ENCODE data around the gene GNL3L. TPM values are rescaled to one million over a fixed set of nuclear protein-coding genes. Genes with fewer than 3 reads are reported as not detected.
"Not testable (repeated sequence)": the region's sequence is repeated elsewhere in the genome, so short reads cannot be mapped to it uniquely, and the experiment has no call there.

The GNL3L gene
- total and polyA plus RNA-seq, 2 donors from 2014 or later = 2.5 to 45.0 TPM

- no peaks in the 10 kb centered on the region for H3K9me3 ChIP-seq (ENCODE audit: control insufficient read depth in 2 of 3, insufficient read depth in 1 of 3, low read length in 3 of 3)
- DNase-seq (no peak), FAIRE-seq (no peak)
- no peaks in the 10 kb centered on the region for H3K27me3 ChIP-seq (ENCODE audit: control insufficient read depth, insufficient read depth, low read length)
- H3K36me3 ChIP-seq (ENCODE audit: control insufficient read depth in 2 of 3, insufficient read depth in 3 of 3, low read length in 3 of 3) = peaks cover 11 to 35% (median 18%) of the 10 kb centered on the region in 3 donors
- intact Hi-C loops (cut with DNase I) = no loop called here
- no peak overlapping the region for H3K4me3 ChIP-seq (ENCODE audit: low read length in 3 of 3)
- no peaks in the 10 kb centered on the region for H3K4me1 ChIP-seq (ENCODE audit: control insufficient read depth in 2 of 3, insufficient read depth in 2 of 3, low read depth in 1 of 3, low read length in 3 of 3)
- no peak overlapping the region for H3K9ac ChIP-seq (ENCODE audit: low read length in 3 of 3)
- TF ChIP-seq CTCF (IDR thresholded peaks at IDR 0.05; ENCODE audit: borderline replicate concordance, extremely low read depth, insufficient read depth) = no peak
- no peak overlapping the region for H3K27ac ChIP-seq (ENCODE audit: low read depth in 2 of 2, low read length in 2 of 2)
Measured at GRCh38 chrX:54550821-54551220, 20.8 kb downstream of the GNL3L start.

DNA sequence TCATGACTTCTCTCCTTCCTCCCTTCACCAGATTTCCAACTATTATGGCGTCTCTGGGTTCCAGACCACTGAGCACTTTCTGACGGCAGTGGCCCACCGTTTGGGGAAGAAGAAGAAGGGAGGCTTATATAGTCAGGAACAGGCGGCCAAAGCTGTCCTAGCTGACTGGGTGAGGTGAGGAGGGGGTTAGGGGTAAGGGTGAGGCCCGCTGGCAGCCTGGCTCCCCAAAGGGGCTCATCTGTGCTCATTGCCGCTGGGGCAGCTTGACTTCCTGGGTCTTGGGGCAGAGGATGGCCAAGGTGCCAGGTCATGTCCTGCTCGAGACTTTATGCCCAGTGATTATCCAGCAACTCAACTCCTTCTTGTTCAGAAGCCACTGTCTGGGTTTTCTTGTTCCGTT, 21.8 kb downstream of the GNL3L start:
- intact Hi-C loops (cut with DNase I) = no loop called here
- peaks cover 11 to 35% (median 18%) of the 10 kb centered on the region in 3 donors for H3K36me3 ChIP-seq (ENCODE audit: control insufficient read depth in 2 of 3, insufficient read depth in 3 of 3, low read length in 3 of 3)
- DNase-seq (no peak), FAIRE-seq (no peak)
- H3K27me3 ChIP-seq (ENCODE audit: control insufficient read depth, insufficient read depth, low read length) = no peaks in the 10 kb centered on the region
- no peak for TF ChIP-seq CTCF (IDR thresholded peaks at IDR 0.05; ENCODE audit: borderline replicate concordance, extremely low read depth, insufficient read depth)
- H3K27ac ChIP-seq (ENCODE audit: low read depth in 2 of 2, low read length in 2 of 2) = no peak overlapping the region
- H3K9ac ChIP-seq (ENCODE audit: low read length in 3 of 3) = no peak overlapping the region
- H3K4me1 ChIP-seq (ENCODE audit: control insufficient read depth in 2 of 3, insufficient read depth in 2 of 3, low read depth in 1 of 3, low read length in 3 of 3) = no peaks in the 10 kb centered on the region
- no peak overlapping the region for H3K4me3 ChIP-seq (ENCODE audit: low read length in 3 of 3)
- no peaks in the 10 kb centered on the region for H3K9me3 ChIP-seq (ENCODE audit: control insufficient read depth in 2 of 3, insufficient read depth in 1 of 3, low read length in 3 of 3)

DNA sequence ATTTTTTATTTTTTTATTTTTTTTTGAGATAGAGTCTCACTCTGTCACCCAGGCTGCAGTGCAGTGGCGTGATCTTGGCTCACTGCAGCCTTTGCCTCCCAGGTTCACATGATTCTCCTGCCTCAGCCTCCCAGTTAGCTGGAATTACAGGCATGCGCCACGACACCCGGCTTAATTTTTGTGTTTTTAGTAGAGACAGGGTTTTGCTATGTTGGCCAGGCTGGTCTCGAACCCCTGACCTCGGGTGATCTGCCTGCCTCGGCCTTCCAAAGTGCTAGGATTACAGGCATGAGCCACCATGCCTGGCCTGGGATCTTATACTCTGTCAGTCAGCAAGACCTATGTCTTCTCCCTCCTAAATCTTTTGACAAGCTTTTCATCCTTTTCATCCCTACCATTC, 25.0 kb downstream of the GNL3L start:
- H3K9me3 ChIP-seq (ENCODE audit: control insufficient read depth in 2 of 3, insufficient read depth in 1 of 3, low read length in 3 of 3); H3K4me3 ChIP-seq (ENCODE audit: low read length in 3 of 3); H3K27me3 ChIP-seq (ENCODE audit: control insufficient read depth, insufficient read depth, low read length); intact Hi-C loops (cut with DNase I); DNase-seq; H3K27ac ChIP-seq (ENCODE audit: low read depth in 2 of 2, low read length in 2 of 2); H3K9ac ChIP-seq (ENCODE audit: low read length in 3 of 3); H3K4me1 ChIP-seq (ENCODE audit: control insufficient read depth in 2 of 3, insufficient read depth in 2 of 3, low read depth in 1 of 3, low read length in 3 of 3); FAIRE-seq: not testable (repeated sequence)
- peaks cover 1 to 26% (median 8%) of the 10 kb centered on the region in 3 donors for H3K36me3 ChIP-seq (ENCODE audit: control insufficient read depth in 2 of 3, insufficient read depth in 3 of 3, low read length in 3 of 3)

- FAIRE-seq (no peak), DNase-seq (no peak)
- no peak overlapping the region for H3K27ac ChIP-seq (ENCODE audit: low read depth in 2 of 2, low read length in 2 of 2)
- peaks cover 2 to 14% (median 6%) of the 10 kb centered on the region in 3 donors for H3K36me3 ChIP-seq (ENCODE audit: control insufficient read depth in 2 of 3, insufficient read depth in 3 of 3, low read length in 3 of 3)
- no peaks in the 10 kb centered on the region for H3K27me3 ChIP-seq (ENCODE audit: control insufficient read depth, insufficient read depth, low read length)
- no peak overlapping the region for H3K9ac ChIP-seq (ENCODE audit: low read length in 3 of 3)
- H3K4me1 ChIP-seq (ENCODE audit: control insufficient read depth in 2 of 3, insufficient read depth in 2 of 3, low read depth in 1 of 3, low read length in 3 of 3) = no peaks in the 10 kb centered on the region
- no peak for TF ChIP-seq CTCF (IDR thresholded peaks at IDR 0.05; ENCODE audit: borderline replicate concordance, extremely low read depth, insufficient read depth)
- H3K4me3 ChIP-seq (ENCODE audit: low read length in 3 of 3) = no peak overlapping the region
- H3K9me3 ChIP-seq (ENCODE audit: control insufficient read depth in 2 of 3, insufficient read depth in 1 of 3, low read length in 3 of 3) = no peaks in the 10 kb centered on the region
- intact Hi-C loops (cut with DNase I) = no loop called here
Measured at GRCh38 chrX:54560411-54560810, 30.4 kb downstream of the GNL3L start.

All from kidney (tissue), 14 donors.